HepG2 (cell line): ENCODE data around the gene MYH10. TPM values are rescaled to one million over a fixed set of nuclear protein-coding genes. Genes with fewer than 3 reads are reported as not detected.

Source experiments
- ARNT2 ChIP-seq: sonication (generic); formaldehyde crosslinking; IDR thresholded peaks from 2 replicates; pipeline ENCODE4 v1.8.0; 2022; ENCODE audit warnings: mild to moderate bottlenecking, low read depth, missing genetic modification reagents, moderate library complexity
- ATF7-NPFF ChIP-seq: sonication (generic); formaldehyde crosslinking; IDR thresholded peaks from 2 replicates; pipeline ENCODE4 v1.8.1; 2023; ENCODE audit warnings: mild to moderate bottlenecking, low read depth, missing genetic modification reagents, moderate library complexity
- ELK4 ChIP-seq: sonication (generic); formaldehyde crosslinking; IDR thresholded peaks from 2 replicates; pipeline ENCODE4 v1.9.0; 2021; ENCODE audit warnings: missing genetic modification reagents, borderline replicate concordance
- FOXA3 ChIP-seq: IDR thresholded peaks from 2 replicates; pipeline ENCODE4 v1.6.1; 2016; ENCODE audit warnings: missing genetic modification reagents, missing compliant biosample characterization
- HIC2 ChIP-seq: sonication (generic); formaldehyde crosslinking; IDR thresholded peaks from 2 replicates; pipeline ENCODE4 v1.9.0; 2022; ENCODE audit warnings: low read depth, missing genetic modification reagents
- HMG20B ChIP-seq: conservative IDR thresholded peaks from 2 replicates; pipeline ENCODE4 v1.6.1; 2016; ENCODE audit warnings: missing genetic modification reagents, missing compliant biosample characterization
- MATR3 ChIP-seq: sonication (generic); formaldehyde crosslinking; IDR thresholded peaks from 2 replicates; pipeline ENCODE4 v1.4.0; 2020; ENCODE audit warnings: missing genetic modification reagents
- MED8 ChIP-seq: sonication (generic); formaldehyde crosslinking; IDR thresholded peaks from 2 replicates; pipeline ENCODE4 v1.8.1; 2023; ENCODE audit warnings: mild to moderate bottlenecking, missing genetic modification reagents; ENCODE audit not compliant: insufficient replicate concordance
- MTF2 ChIP-seq: sonication (generic); formaldehyde crosslinking; IDR thresholded peaks from 2 replicates; pipeline ENCODE4 v1.5.0; 2020; ENCODE audit warnings: missing genetic modification reagents, borderline replicate concordance
- NFATC3 ChIP-seq: sonication (generic); formaldehyde crosslinking; IDR thresholded peaks from 2 replicates; pipeline ENCODE4 v1.5.1; 2020; ENCODE audit warnings: mild to moderate bottlenecking, missing genetic modification reagents
- TEF ChIP-seq: sonication (generic); formaldehyde crosslinking; IDR thresholded peaks from 2 replicates; pipeline ENCODE4 v1.5.0; 2020; ENCODE audit warnings: missing genetic modification reagents
- TOPORS ChIP-seq: sonication (generic); formaldehyde crosslinking; IDR thresholded peaks from 2 replicates; pipeline ENCODE4 v1.8.0; 2023; ENCODE audit warnings: mild to moderate bottlenecking, missing genetic modification reagents
- TP53 ChIP-seq: sonication (generic); formaldehyde crosslinking; conservative IDR thresholded peaks from 2 replicates; pipeline ENCODE4 v1.4.0; 2020; ENCODE audit warnings: missing genetic modification reagents
- ZBTB26 ChIP-seq: IDR thresholded peaks from 2 replicates; pipeline ENCODE4 v1.6.1; 2016; ENCODE audit warnings: missing compliant biosample characterization, missing genetic modification reagents, borderline replicate concordance
- ZNF367 ChIP-seq: sonication (generic); formaldehyde crosslinking; IDR thresholded peaks from 2 replicates; pipeline ENCODE4 v1.4.0; 2020; ENCODE audit warnings: missing genetic modification reagents, borderline replicate concordance
- ZNF503 ChIP-seq: sonication (generic); formaldehyde crosslinking; IDR thresholded peaks from 2 replicates; pipeline ENCODE4 v1.4.0; 2020; ENCODE audit warnings: missing genetic modification reagents
- ZNF550 ChIP-seq: sonication (generic); formaldehyde crosslinking; IDR thresholded peaks from 2 replicates; pipeline ENCODE4 v1.4.0; 2020; ENCODE audit warnings: mild to moderate bottlenecking, missing genetic modification reagents, borderline replicate concordance
- ZNF792 ChIP-seq: IDR thresholded peaks from 2 replicates; pipeline ENCODE4 v1.6.1; 2016
- ZNF800 ChIP-seq: sonication (generic); formaldehyde crosslinking; IDR thresholded peaks from 2 replicates; pipeline ENCODE4 v1.4.0; 2020; ENCODE audit warnings: missing genetic modification reagents
- polyA plus RNA-seq, 8 experiments: library from polyadenylated mRNA; depleted of rRNA in 3 of 8; stranded (reverse) in 7 of 8; unstranded in 1 of 8; fragments of >200 nt; fragmentation: Illumina TruSeq in 4 of 8; extraction: Trizol in 4 of 8; gene quantifications; 2 replicates each; pipeline versions ENCODE4 v1.2.1 to v1.2.3, GENCODE V29; 2011 to 2016; ENCODE audit warnings: low read depth in 4 of 8, missing spikeins in 1 of 8, mixed read lengths in 1 of 8; ENCODE audit not compliant: insufficient read depth in 1 of 8
- total RNA-seq, 5 experiments: library from RNA; depleted of rRNA; stranded (reverse); fragments of >200 nt; fragmentation: Illumina TruSeq; extraction: Trizol; gene quantifications; 2 replicates each; pipeline ENCODE4 v1.2.3, GENCODE V29; 2016; ENCODE audit warnings: low read depth in 1 of 5

Gene MYH10
- total and polyA plus RNA-seq, 2 of the 13 experiments (the other 11 are each of a cell fraction or from before 2014, with no cell fraction given) = 43.4 to 68.6 TPM

- TF ChIP-seq HIC2 (peak; percentile 66; the same call in 1 of the 2 replicates), ZNF503 (0 out of 2 replicates have a peak, but pooled peaks have one; percentile 12), FOXA3 (CRISPR knock-in tag) (no peak), TP53 (CRISPR knock-in tag) (peak; percentile 5; the same call in 1 of the 2 replicates), ZBTB26 (no peak), MED8 (CRISPR knock-in tag) (no peak), ARNT2 (CRISPR knock-in tag) (no peak), TEF (no peak), HMG20B (CRISPR knock-in tag) (no peak), ZNF367 (CRISPR knock-in tag) (no peak), MATR3 (CRISPR knock-in tag) (no peak), MTF2 (CRISPR knock-in tag) (no peak), ELK4 (CRISPR knock-in tag) (no peak), ZNF800 (0 out of 2 replicates have a peak, but pooled peaks have one; percentile 14), ZNF550 (CRISPR knock-in tag) (no peak; the same call in 1 of the 2 replicates), ZNF792 (CRISPR knock-in tag) (0 out of 2 replicates have a peak, but pooled peaks have one; percentile 13), NFATC3 (CRISPR knock-in tag) (no peak), TOPORS (CRISPR knock-in tag) (0 out of 2 replicates have a peak, but pooled peaks have one; percentile 19), ATF7-NPFF (CRISPR knock-in tag) (peak; percentile 4; the same call in 1 of the 2 replicates)
These were observed 194.2 kb downstream of the MYH10 start (continued) for GRCh38 chr17:8436169-8436843.
